ENCODE data around the gene KDM6A. TPM values are rescaled to one million over a fixed set of nuclear protein-coding genes. Genes with fewer than 3 reads are reported as not detected.

KDM6A gene
- total and polyA plus RNA-seq, 9 of the 15 experiments (the other 6 are each of a cell fraction or from before 2014, with no cell fraction given), result 8.4 to 34.3 (median 22.9) TPM

- Histone ChIP-seq H3K4me2 (ENCODE audit: insufficient read depth, low read length) (no peak overlapping the region), H3K9ac (ENCODE audit: insufficient read depth in 1 of 2, low read depth in 2 of 2, low read length in 2 of 2) (no peak overlapping the region), H2AFZ (ENCODE audit: low read depth, low read length) (no peak overlapping the region), H4K20me1 (replicated peaks; ENCODE audit: control insufficient read depth, insufficient read depth, low read length) (0 out of 2 replicates have a peak, but pooled peaks cover 2% of the 10 kb centered on the region), H3K9me1 (ENCODE audit: control insufficient read depth, insufficient read depth, low read length) (no peaks in the 10 kb centered on the region), H3K36me3 (ENCODE audit: control insufficient read depth, insufficient read depth, low read length) (no peaks in the 10 kb centered on the region), H3K4me3 (no peak overlapping the region), H3K79me2 (ENCODE audit: control insufficient read depth, insufficient read depth, low read length) (peaks cover 94% of the 10 kb centered on the region), H3K4me1 (replicated peaks in 1 of 2; ENCODE audit: control insufficient read depth in 2 of 2, insufficient read depth in 2 of 2, low read length in 2 of 2) (no peaks in the 10 kb centered on the region; a peak in 2 of 5 replicates), H3K27ac (ENCODE audit: extremely low read depth, low read depth, low read length) (no peak overlapping the region), H3K27me3 (ENCODE audit: control insufficient read depth in 2 of 2, insufficient read depth in 2 of 2, low read length in 2 of 2) (no peaks in the 10 kb centered on the region), H3K9me3 (replicated peaks; ENCODE audit: control insufficient read depth, insufficient read depth, low read depth, low read length) (no peaks in the 10 kb centered on the region; the same call in 1 of the 2 replicates)
- BruUV-seq (replicated peaks), result no TSS peak
- ChIA-PET CTCF (ENCODE audit: low intra/inter-chr PET ratio) (no interaction called here), POLR2A (no interaction called here)
- FAIRE-seq (no peak), DNase-seq (ENCODE audit: extremely low read depth in 1 of 4, low spot score in 3 of 4) (no peak), ATAC-seq (no peak)
- in situ Hi-C loops (cut with MboI), result no loop called here
- WGBS (ENCODE audit: insufficient coverage, low coverage, missing lambda C conversion rate), result 97% methylated on average over 3 of the region's 3 CpGs
- TF ChIP-seq ZFP30 (CRISPR knock-in tag; IDR thresholded peaks at IDR 0.05; ENCODE audit: borderline replicate concordance), result no peak
- TF ChIP-seq ZNF41 (CRISPR knock-in tag; conservative IDR thresholded peaks at IDR 0.05), result no peak
- TF ChIP-seq CLOCK (CRISPR knock-in tag; IDR thresholded peaks at IDR 0.05; ENCODE audit: borderline replicate concordance), result no peak
- TF ChIP-seq HNRNPH1 (optimal IDR thresholded peaks at IDR 0.05; ENCODE audit: low read depth, low read length), result no peak
- intact Hi-C loops (cut with micrococcal nuclease), result no loop called here
Observed at GRCh38 chrX:44943007-44943406, 70.0 kb downstream of the KDM6A start.
